Kidney (tissue), 14 donors: Measurements from ENCODE around the gene TBPL1. TPM values are rescaled to one million over a fixed set of nuclear protein-coding genes. Genes with fewer than 3 reads are reported as not detected.

Experiments
- DNase-seq, 5 donors: peaks; one replicate each; pipeline ENCODE4 v3.0.0-alpha.2; 2013 to 2020
- FAIRE-seq: peaks from 2 replicates; lab custom pipeline; 2012; peaks lifted over from hg19 to GRCh38; lab: Jason Lieb, UNC
- H3K27ac ChIP-seq, 2 donors: one replicate each; pipeline ENCODE4 v1.7.0; 2013; ENCODE audit warnings: low read depth in 2 of 2, low read length in 2 of 2, inconsistent platforms in 1 of 2
- H3K27me3 ChIP-seq: one replicate; pipeline ENCODE4 v1.7.1; 2013; ENCODE audit warnings: low read length, inconsistent platforms; ENCODE audit not compliant: control insufficient read depth, insufficient read depth
- H3K36me3 ChIP-seq, 3 donors: one replicate each; pipeline versions ENCODE4 v1.7.0 to v1.7.1; 2013; ENCODE audit warnings: low read length in 3 of 3, control low read depth in 1 of 3, inconsistent platforms in 1 of 3; ENCODE audit not compliant: insufficient read depth in 3 of 3, control insufficient read depth in 2 of 3
- H3K4me1 ChIP-seq, 3 donors: one replicate each; pipeline versions ENCODE4 v1.7.0 to v1.7.1; 2013; ENCODE audit warnings: low read length in 3 of 3, inconsistent platforms in 1 of 3, low read depth in 1 of 3; ENCODE audit not compliant: control insufficient read depth in 2 of 3, insufficient read depth in 2 of 3
- H3K4me3 ChIP-seq, 3 donors: one replicate each; pipeline versions ENCODE4 v1.7.0 to v1.8.1; 2013; ENCODE audit warnings: low read length in 3 of 3, control low read depth in 1 of 3, inconsistent platforms in 1 of 3
- H3K9ac ChIP-seq, 3 donors: one replicate each; pipeline versions ENCODE4 v1.7.0 to v1.7.1; 2013; ENCODE audit warnings: low read length in 3 of 3, control low read depth in 1 of 3, inconsistent platforms in 1 of 3
- H3K9me3 ChIP-seq, 3 donors: one replicate each; pipeline versions ENCODE4 v1.7.0 to v1.7.1; 2013; ENCODE audit warnings: low read length in 3 of 3, control low read depth in 1 of 3, inconsistent platforms in 1 of 3; ENCODE audit not compliant: control insufficient read depth in 2 of 3, insufficient read depth in 1 of 3
- intact Hi-C: fragments of 100-400 bp; cut with DNase I; formaldehyde crosslinking; loops from one replicate; pipeline ENCODE4 v1.11.1; 2022
- polyA plus RNA-seq: library from polyadenylated mRNA; stranded (reverse); fragments of 350-450 nt; fragmentation: Illumina TruSeq; extraction: RNeasy Lipid Tissue Mini Kit (QIAGEN cat#74804); gene quantifications from one replicate; pipeline ENCODE4 v1.2.3, GENCODE V29; 2014; ENCODE audit warnings: low read depth, low replicate concordance; ENCODE audit not compliant: insufficient read depth
- total RNA-seq: library from RNA; stranded (reverse); fragmentation: NEBNext Ultra II Directional; extraction: Animal tissue kit (Norgen Biotek cat#: 25700); gene quantifications from one replicate; pipeline ENCODE4 v1.2.1, GENCODE V29; 2021
- TF ChIP-seq, protein P1 (sequence below): IDR thresholded peaks from 3 replicates; pipeline ENCODE4 v1.5.1; 2012; ENCODE audit warnings: mild to moderate bottlenecking, moderate library complexity, borderline replicate concordance; ENCODE audit not compliant: insufficient read depth; ENCODE audit errors: extremely low read depth
- donor health status: control.
- donor health status: control.
- donor health status: control.
- donor health status: control.
- donor health status: control.
- donor health status: DM: yes; HTN: yes; CAD: no.
- donor health status: Normal renal cell carcinoma (clear cell type).

Gene TBPL1
- total and polyA plus RNA-seq, 2 donors from 2014 or later, result 17.3 to 20.7 TPM

DNA sequence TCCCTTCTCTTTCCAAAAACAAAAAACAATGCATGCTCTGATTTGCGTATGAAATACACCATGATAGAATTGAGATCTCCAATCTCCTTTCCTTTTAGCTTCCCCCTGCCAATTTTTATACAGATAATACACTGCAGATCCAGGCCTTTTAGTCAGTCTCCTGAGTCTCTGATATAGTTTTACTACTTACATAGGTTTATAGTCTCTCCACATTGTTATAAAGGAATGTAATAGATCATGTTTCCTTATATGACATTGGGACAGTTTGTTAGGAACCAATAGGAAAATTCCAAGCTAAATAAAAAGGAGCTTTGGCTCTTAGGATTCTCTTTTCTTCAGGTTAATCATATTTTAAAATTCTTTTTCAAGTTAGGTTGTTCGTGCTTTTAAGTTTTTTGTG is 36.5 kb downstream of the TBPL1 start:
- no peaks in the 10 kb centered on the region for H3K4me1 ChIP-seq
- no peak overlapping the region for H3K9ac ChIP-seq
- no peaks in the 10 kb centered on the region for H3K9me3 ChIP-seq
- DNase-seq, result no peak
- intact Hi-C loops, result no loop called here
- no peaks in the 10 kb centered on the region for H3K27me3 ChIP-seq
- no peak overlapping the region for H3K27ac ChIP-seq
- TF ChIP-seq, protein P1, sequence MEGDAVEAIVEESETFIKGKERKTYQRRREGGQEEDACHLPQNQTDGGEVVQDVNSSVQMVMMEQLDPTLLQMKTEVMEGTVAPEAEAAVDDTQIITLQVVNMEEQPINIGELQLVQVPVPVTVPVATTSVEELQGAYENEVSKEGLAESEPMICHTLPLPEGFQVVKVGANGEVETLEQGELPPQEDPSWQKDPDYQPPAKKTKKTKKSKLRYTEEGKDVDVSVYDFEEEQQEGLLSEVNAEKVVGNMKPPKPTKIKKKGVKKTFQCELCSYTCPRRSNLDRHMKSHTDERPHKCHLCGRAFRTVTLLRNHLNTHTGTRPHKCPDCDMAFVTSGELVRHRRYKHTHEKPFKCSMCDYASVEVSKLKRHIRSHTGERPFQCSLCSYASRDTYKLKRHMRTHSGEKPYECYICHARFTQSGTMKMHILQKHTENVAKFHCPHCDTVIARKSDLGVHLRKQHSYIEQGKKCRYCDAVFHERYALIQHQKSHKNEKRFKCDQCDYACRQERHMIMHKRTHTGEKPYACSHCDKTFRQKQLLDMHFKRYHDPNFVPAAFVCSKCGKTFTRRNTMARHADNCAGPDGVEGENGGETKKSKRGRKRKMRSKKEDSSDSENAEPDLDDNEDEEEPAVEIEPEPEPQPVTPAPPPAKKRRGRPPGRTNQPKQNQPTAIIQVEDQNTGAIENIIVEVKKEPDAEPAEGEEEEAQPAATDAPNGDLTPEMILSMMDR, result no peak
- peaks cover 2 to 13% (median 6%) of the 10 kb centered on the region in 3 donors for H3K36me3 ChIP-seq
- FAIRE-seq, result no peak
- H3K4me3 ChIP-seq, result no peak overlapping the region

DNA sequence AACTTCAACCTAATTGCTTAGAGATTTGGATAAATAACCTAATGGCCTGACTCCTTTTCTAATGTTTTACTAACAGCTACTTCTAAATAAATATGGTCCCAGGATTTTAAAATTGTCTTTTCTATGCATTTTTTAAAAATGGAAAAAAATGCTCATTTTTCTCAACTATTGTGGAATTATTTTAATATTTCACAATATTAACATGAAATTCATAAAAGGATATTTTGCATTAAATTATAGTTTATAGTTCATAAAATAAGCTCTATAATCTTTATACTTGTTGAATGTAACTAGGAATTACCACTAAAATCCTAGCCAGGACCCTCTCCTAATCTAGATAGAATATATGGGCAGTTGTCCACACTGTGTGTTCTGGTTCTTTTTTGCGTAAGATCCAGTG is 37.3 kb downstream of the TBPL1 start:
- intact Hi-C loops, result no loop called here
- Histone ChIP-seq H3K9ac (no peak overlapping the region), H3K4me1 (no peaks in the 10 kb centered on the region), H3K9me3 (no peaks in the 10 kb centered on the region), H3K4me3 (no peak overlapping the region), H3K27ac (no peak overlapping the region), H3K36me3 (peaks cover 0 to 9% (median 6%) of the 10 kb centered on the region in 3 donors), H3K27me3 (no peaks in the 10 kb centered on the region)
- FAIRE-seq, result no peak
- no peak for DNase-seq
- TF ChIP-seq, protein P1, result no peak

DNA sequence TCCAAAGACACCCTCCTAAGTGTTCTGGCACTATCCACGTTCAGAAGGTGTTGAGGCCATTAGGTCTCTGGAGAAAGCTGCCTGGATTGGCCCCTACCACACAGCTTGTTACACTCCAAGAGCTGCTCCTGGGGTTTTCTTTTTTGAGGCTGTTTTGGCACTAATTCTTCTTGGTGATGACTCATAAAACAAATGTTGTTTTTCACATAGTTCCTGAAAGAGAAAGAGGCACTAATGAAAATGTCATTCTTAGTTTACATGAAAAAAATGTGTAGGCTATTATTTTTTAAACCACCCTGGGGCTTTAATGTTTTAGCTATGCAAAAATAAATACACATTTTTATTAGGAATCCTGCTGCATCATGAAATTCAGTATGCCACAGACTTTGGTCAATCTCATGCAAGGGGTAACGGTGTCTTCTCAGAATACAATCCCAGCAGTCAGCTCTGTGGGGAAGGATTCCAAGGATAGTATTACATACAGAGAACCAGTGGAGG is 38.1 kb downstream of the TBPL1 start:
- no peak overlapping the region for H3K4me3 ChIP-seq
- peaks cover 0 to 9% (median 4%) of the 10 kb centered on the region in 3 donors for H3K36me3 ChIP-seq
- no peak overlapping the region for H3K9ac ChIP-seq
- TF ChIP-seq, protein P1, result no peak
- H3K27me3 ChIP-seq, result no peaks in the 10 kb centered on the region
- intact Hi-C loops, result no loop called here
- no peak overlapping the region for H3K27ac ChIP-seq
- no peaks in the 10 kb centered on the region for H3K9me3 ChIP-seq
- FAIRE-seq (no peak), DNase-seq (peak in 1 of 5 donors; percentile 44)
- no peaks in the 10 kb centered on the region for H3K4me1 ChIP-seq

DNA sequence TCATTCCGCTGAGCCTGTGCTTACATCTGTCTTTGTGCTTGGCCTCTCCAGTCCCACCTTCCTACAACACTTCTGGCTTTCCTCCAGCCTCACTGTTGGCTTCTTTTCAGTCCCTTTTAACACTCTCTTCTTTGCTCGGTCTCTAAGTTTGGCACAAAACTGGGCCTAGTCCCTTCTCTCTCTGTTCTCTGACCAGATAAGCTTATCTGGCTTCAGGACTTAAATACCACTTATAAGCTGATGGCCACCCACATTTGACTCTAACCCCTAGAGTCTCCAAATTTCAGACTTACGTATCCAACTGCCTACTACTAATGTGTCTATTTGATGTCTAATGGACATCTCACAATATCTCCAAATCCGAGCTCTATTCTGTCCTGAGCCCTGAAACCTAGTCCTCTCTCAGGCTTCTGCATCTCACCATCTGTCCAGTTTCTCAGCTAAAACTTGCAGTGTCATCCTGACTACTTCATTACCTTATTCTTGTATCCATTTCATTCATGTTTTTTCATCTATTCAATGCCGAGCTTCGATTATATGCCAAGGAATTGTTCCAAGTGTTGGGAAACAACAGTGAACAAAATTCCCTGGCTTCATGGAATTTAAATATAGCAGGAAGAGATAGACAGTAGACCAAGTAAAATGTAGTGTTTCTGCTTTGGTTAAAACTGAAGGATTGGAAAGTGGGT is 40.1 kb downstream of the TBPL1 start:
- intact Hi-C loops, result no loop called here
- no peak overlapping the region for H3K27ac ChIP-seq
- no peak overlapping the region for H3K9ac ChIP-seq
- TF ChIP-seq, protein P1, result no peak
- H3K27me3 ChIP-seq, result no peaks in the 10 kb centered on the region
- H3K9me3 ChIP-seq, result no peaks in the 10 kb centered on the region
- DNase-seq (no peak), FAIRE-seq (no peak)
- no peak overlapping the region for H3K4me3 ChIP-seq
- no peaks in the 10 kb centered on the region for H3K4me1 ChIP-seq
- peaks cover 0 to 5% (median 4%) of the 10 kb centered on the region in 3 donors for H3K36me3 ChIP-seq
